ENCODE results near the gene SLC34A1.
"Not testable (repeated sequence)": the region's sequence is repeated elsewhere in the genome, so short reads cannot be mapped to it uniquely, and the experiment has no call there.

The SLC34A1 gene

DNA sequence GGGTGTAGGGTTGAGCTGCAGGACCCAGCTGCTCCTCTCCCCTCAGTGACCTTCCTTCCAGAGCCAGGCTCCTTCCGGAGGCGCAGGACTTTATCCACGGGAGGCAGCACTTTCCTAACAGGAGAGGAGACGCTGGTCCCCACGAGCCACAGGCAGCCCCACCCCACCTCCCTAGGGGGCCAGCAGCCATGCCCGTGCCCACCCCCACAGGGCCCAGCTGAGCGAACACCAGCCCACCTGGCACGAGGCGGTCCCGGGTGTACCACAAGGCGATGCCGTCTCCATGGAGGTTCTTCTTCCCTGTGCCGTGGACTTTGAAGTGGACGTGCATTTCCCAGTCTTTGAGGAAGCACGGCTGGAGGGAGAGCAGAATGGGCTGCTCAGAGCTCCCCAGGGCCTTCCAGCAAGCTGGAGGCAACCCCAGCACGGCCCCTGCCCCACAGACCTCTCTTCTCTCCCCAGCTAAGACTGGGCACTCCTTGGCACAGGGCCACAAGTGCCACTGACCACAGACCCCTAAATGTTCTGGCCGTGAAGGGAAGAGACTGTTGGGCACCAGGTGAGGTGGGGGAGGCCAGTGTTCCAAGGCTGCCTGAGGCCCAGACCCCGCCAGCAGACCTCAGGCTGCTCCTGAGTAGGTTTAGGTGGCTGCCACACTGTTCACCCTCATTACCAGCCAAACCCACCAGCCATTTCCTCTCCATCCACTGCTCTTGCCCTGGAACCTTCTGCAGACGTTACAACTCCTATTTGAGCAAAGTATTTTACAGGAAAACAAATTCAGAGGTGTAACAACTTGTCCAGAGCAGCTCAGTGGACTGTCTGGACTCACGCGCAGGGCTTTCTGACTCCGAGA, 45.8 kb upstream of the SLC34A1 start:
- DNase-seq (ENCODE audit: low read depth): no peak
- H3K4me3 ChIP-seq (ENCODE audit: low read depth, low read length): no peak overlapping the region
- TF ChIP-seq, protein P1, sequence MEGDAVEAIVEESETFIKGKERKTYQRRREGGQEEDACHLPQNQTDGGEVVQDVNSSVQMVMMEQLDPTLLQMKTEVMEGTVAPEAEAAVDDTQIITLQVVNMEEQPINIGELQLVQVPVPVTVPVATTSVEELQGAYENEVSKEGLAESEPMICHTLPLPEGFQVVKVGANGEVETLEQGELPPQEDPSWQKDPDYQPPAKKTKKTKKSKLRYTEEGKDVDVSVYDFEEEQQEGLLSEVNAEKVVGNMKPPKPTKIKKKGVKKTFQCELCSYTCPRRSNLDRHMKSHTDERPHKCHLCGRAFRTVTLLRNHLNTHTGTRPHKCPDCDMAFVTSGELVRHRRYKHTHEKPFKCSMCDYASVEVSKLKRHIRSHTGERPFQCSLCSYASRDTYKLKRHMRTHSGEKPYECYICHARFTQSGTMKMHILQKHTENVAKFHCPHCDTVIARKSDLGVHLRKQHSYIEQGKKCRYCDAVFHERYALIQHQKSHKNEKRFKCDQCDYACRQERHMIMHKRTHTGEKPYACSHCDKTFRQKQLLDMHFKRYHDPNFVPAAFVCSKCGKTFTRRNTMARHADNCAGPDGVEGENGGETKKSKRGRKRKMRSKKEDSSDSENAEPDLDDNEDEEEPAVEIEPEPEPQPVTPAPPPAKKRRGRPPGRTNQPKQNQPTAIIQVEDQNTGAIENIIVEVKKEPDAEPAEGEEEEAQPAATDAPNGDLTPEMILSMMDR (conservative IDR thresholded peaks at IDR 0.05; ENCODE audit: low read depth, low read length): no peak

- TF ChIP-seq, protein P1 (conservative IDR thresholded peaks at IDR 0.05; ENCODE audit: low read depth, low read length): no peak
- H3K4me3 ChIP-seq (ENCODE audit: low read depth, low read length): no peak overlapping the region
- DNase-seq (ENCODE audit: low read depth): no peak
These were observed 45.1 kb upstream of the SLC34A1 start for GRCh38 chr5:177339107-177339638.

- not testable (repeated sequence) for DNase-seq (ENCODE audit: low read depth); H3K4me3 ChIP-seq (ENCODE audit: low read depth, low read length)
These were observed 41.2 kb upstream of the SLC34A1 start for GRCh38 chr5:177343000-177343399.

GRCh38 chr5:177343777-177344176, 40.5 kb upstream of the SLC34A1 start:
- TF ChIP-seq, protein P1 (conservative IDR thresholded peaks at IDR 0.05; ENCODE audit: low read depth, low read length): no peak
- DNase-seq (ENCODE audit: low read depth): no peak
- H3K4me3 ChIP-seq (ENCODE audit: low read depth, low read length): no peak overlapping the region

DNA sequence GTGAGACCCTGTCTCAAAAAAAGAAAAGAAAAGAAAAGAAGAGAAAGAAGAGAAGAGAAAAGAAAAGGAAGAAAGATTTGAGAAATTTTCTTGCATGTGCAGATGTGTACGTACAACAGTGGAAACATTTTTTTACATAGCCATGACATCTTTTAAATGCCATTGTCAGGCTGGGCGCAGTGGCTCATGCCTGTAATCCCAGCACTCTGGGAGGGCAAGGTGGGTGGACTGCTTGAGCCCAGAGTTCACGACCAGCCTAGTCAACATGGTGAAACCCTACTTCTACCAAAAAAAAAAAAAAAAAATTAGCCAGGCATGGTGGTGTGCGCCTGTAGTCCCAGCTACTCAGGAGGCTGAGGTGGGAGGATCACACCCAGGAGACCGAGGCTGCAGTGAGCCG, 39.3 kb upstream of the SLC34A1 start:
- no peak overlapping the region for H3K4me3 ChIP-seq (ENCODE audit: low read depth, low read length)
- no peak for DNase-seq (ENCODE audit: low read depth)
- TF ChIP-seq, protein P1 (conservative IDR thresholded peaks at IDR 0.05; ENCODE audit: low read depth, low read length): no peak

- peak; percentile 42 for DNase-seq (ENCODE audit: low read depth)
- TF ChIP-seq, protein P1 (conservative IDR thresholded peaks at IDR 0.05; ENCODE audit: low read depth, low read length): no peak
- no peak overlapping the region for H3K4me3 ChIP-seq (ENCODE audit: low read depth, low read length)
These were observed 37.4 kb upstream of the SLC34A1 start for GRCh38 chr5:177346820-177347219.

GRCh38 chr5:177347699-177348098, 36.5 kb upstream of the SLC34A1 start:
- TF ChIP-seq, protein P1 (conservative IDR thresholded peaks at IDR 0.05; ENCODE audit: low read depth, low read length): no peak
- DNase-seq (ENCODE audit: low read depth): no peak
- no peak overlapping the region for H3K4me3 ChIP-seq (ENCODE audit: low read depth, low read length)

Measured in choroid plexus epithelial cell (primary cell).